Activated CD4-positive, alpha-beta T cell treated with anti-CD3 and anti-CD28 coated beads for 24 hours (primary cell): ENCODE results near the gene PDS5B.
"Not testable (repeated sequence)": the region's sequence is repeated elsewhere in the genome, so short reads cannot be mapped to it uniquely, and the experiment has no call there.

ENCODE experiments used
- DNase-seq, 2 donors: peaks; one replicate each; pipeline ENCODE4 v3.0.0-alpha.2; 2020; ENCODE audit warnings: low read depth in 2 of 2

Gene PDS5B

GRCh38 chr13:32647926-32648325 lies 61.7 kb downstream of the PDS5B start:
- no peak for DNase-seq

- peak; percentile 12 to 35 for DNase-seq
Measured at GRCh38 chr13:32650705-32651311, 64.6 kb downstream of the PDS5B start.

- no peak for DNase-seq
Measured at GRCh38 chr13:32657309-32657708, 71.1 kb downstream of the PDS5B start.

- no peak for DNase-seq
Measured at GRCh38 chr13:32659736-32660135, 73.5 kb downstream of the PDS5B start.

GRCh38 chr13:32660227-32660626 lies 74.0 kb downstream of the PDS5B start:
- DNase-seq: no peak

- DNase-seq: no peak
Measured at GRCh38 chr13:32661685-32662084, 75.4 kb downstream of the PDS5B start.

- DNase-seq: no peak
Measured at GRCh38 chr13:32663660-32664059, 77.4 kb downstream of the PDS5B start.

- DNase-seq: no peak
Measured at GRCh38 chr13:32666990-32667571, 80.8 kb downstream of the PDS5B start.

GRCh38 chr13:32669030-32669646 lies 82.9 kb downstream of the PDS5B start:
- DNase-seq: no peak

GRCh38 chr13:32674503-32674902 lies 88.3 kb downstream of the PDS5B start:
- DNase-seq: no peak

GRCh38 chr13:32676242-32676641 lies 90.0 kb downstream of the PDS5B start:
- no peak for DNase-seq

- DNase-seq: no peak
Measured at GRCh38 chr13:32682130-32682529, 95.9 kb downstream of the PDS5B start.

- DNase-seq: no peak
Measured at GRCh38 chr13:32682740-32683139, 96.5 kb downstream of the PDS5B start.

GRCh38 chr13:32687275-32687674 lies 101.0 kb downstream of the PDS5B start:
- DNase-seq: no peak

- DNase-seq: no peak
Measured at GRCh38 chr13:32695602-32696250, 109.5 kb downstream of the PDS5B start.

- DNase-seq: no peak
Measured at GRCh38 chr13:32707471-32707870, 121.2 kb downstream of the PDS5B start.

- no peak for DNase-seq
Measured at GRCh38 chr13:32713397-32713796, 127.1 kb downstream of the PDS5B start.

GRCh38 chr13:32716201-32716600 lies 129.9 kb downstream of the PDS5B start:
- not testable (repeated sequence) for DNase-seq

- DNase-seq: no peak
Measured at GRCh38 chr13:32720026-32720425, 133.8 kb downstream of the PDS5B start.

- DNase-seq: not testable (repeated sequence)
Measured at GRCh38 chr13:32721131-32722034, 135.1 kb downstream of the PDS5B start.

GRCh38 chr13:32722340-32722739 lies 136.1 kb downstream of the PDS5B start:
- no peak for DNase-seq

- no peak for DNase-seq
Measured at GRCh38 chr13:32723987-32724386, 137.7 kb downstream of the PDS5B start.
